ENCODE measurements around the gene LPP. TPM values are rescaled to one million over a fixed set of nuclear protein-coding genes. Genes with fewer than 3 reads are reported as not detected.

LPP gene
- total and polyA plus RNA-seq, 9 donors = 15.9 to 280 (median 134) TPM

- Histone ChIP-seq H3K4me1 (ENCODE audit: insufficient read depth) (no peaks in the 10 kb centered on the region), H3K9me3 (no peaks in the 10 kb centered on the region), H3K27me3 (no peaks in the 10 kb centered on the region), H3K4me3 (no peak overlapping the region), H3K27ac (no peak overlapping the region), H3K36me3 (no peaks in the 10 kb centered on the region)
- TF ChIP-seq POLR2A (IDR thresholded peaks at IDR 0.05) = no peak
- TF ChIP-seq EP300 (IDR thresholded peaks at IDR 0.05) = no peak
- TF ChIP-seq CTCF (IDR thresholded peaks at IDR 0.05) = no peak
- DNase-seq = no peak
- intact Hi-C loops (cut with DNase I) = no loop called here
- 42 to 44% (median 42%) methylated on average over 3 of the region's 3 CpGs for WGBS, 3 donors
Observed at GRCh38 chr3:188931036-188931435, 777.1 kb downstream of the LPP start.

GRCh38 chr3:188931531-188931930, 777.6 kb downstream of the LPP start:
- Histone ChIP-seq H3K36me3 (no peaks in the 10 kb centered on the region), H3K27ac (no peak overlapping the region), H3K9me3 (no peaks in the 10 kb centered on the region), H3K27me3 (no peaks in the 10 kb centered on the region), H3K4me1 (ENCODE audit: insufficient read depth) (no peaks in the 10 kb centered on the region), H3K4me3 (no peak overlapping the region)
- TF ChIP-seq CTCF (IDR thresholded peaks at IDR 0.05) = no peak
- no peak for TF ChIP-seq EP300 (IDR thresholded peaks at IDR 0.05)
- WGBS, 3 donors = 88 to 90% (median 89%) methylated on average over 3 of the region's 3 CpGs
- intact Hi-C loops (cut with DNase I) = no loop called here
- DNase-seq = no peak

GRCh38 chr3:188934989-188935388, 781.0 kb downstream of the LPP start:
- no peak overlapping the region for H3K4me3 ChIP-seq
- no peaks in the 10 kb centered on the region for H3K9me3 ChIP-seq
- DNase-seq = no peak
- no peaks in the 10 kb centered on the region for H3K4me1 ChIP-seq (ENCODE audit: insufficient read depth)
- TF ChIP-seq CTCF (IDR thresholded peaks at IDR 0.05) (no peak), POLR2A (IDR thresholded peaks at IDR 0.05) (no peak), EP300 (IDR thresholded peaks at IDR 0.05) (no peak)
- intact Hi-C loops (cut with DNase I) = no loop called here
- H3K36me3 ChIP-seq = no peaks in the 10 kb centered on the region
- no peaks in the 10 kb centered on the region for H3K27me3 ChIP-seq
- 93 to 96% (median 95%) methylated on average over 5 of the region's 5 CpGs for WGBS, 3 donors
- no peak overlapping the region for H3K27ac ChIP-seq

- Histone ChIP-seq H3K27me3 (no peaks in the 10 kb centered on the region), H3K9me3 (no peaks in the 10 kb centered on the region), H3K4me3 (no peak overlapping the region), H3K27ac (no peak overlapping the region), H3K4me1 (ENCODE audit: insufficient read depth) (no peaks in the 10 kb centered on the region), H3K36me3 (no peaks in the 10 kb centered on the region)
- no peak for TF ChIP-seq POLR2A (IDR thresholded peaks at IDR 0.05)
- no peak for TF ChIP-seq EP300 (IDR thresholded peaks at IDR 0.05)
- TF ChIP-seq CTCF (IDR thresholded peaks at IDR 0.05) = no peak
- intact Hi-C loops (cut with DNase I) = no loop called here
- WGBS, 3 donors = 93 to 98% (median 95%) methylated on average over 3 of the region's 3 CpGs
- no peak for DNase-seq
Observed at GRCh38 chr3:188936597-188937107, 782.7 kb downstream of the LPP start.

Data from ovary (tissue), 9 donors.